Brain microvascular endothelial cell (primary cell): ENCODE data around the gene ACAD9.
"Not testable (repeated sequence)": the region's sequence is repeated elsewhere in the genome, so short reads cannot be mapped to it uniquely, and the experiment has no call there.

Experiments used
- DNase-seq: peaks from one replicate; pipeline ENCODE4 v3.0.0-alpha.2; 2020
- H3K27ac ChIP-seq: fragments of 250-450 bp; sonication (Bioruptor Pico); 2 replicates; pipeline ENCODE4 v1.5.1; 2020; ENCODE audit warnings: mild to moderate bottlenecking, moderate library complexity
- H3K27me3 ChIP-seq: fragments of 250-450 bp; sonication (Bioruptor Pico); replicated peaks from 2 replicates; pipeline ENCODE4 v1.5.1; 2020; ENCODE audit warnings: mild to moderate bottlenecking
- H3K36me3 ChIP-seq: fragments of 250-450 bp; sonication (Bioruptor Pico); replicated peaks from 2 replicates; pipeline ENCODE4 v1.5.1; 2020; ENCODE audit warnings: mild to moderate bottlenecking
- H3K4me3 ChIP-seq: 2 replicates; pipeline ENCODE4 v1.5.1; 2011; ENCODE audit warnings: low read depth, mild to moderate bottlenecking, control low read depth, low read length, moderate library complexity
- in situ Hi-C: cut with HindIII; loops from 2 replicates; pipeline ENCODE4 v1.10.0; 2017; ENCODE audit warnings: low sequenced_read_pairs, low pct_ligation_motif_present
- TF ChIP-seq, protein P1 (sequence below): IDR thresholded peaks from 2 replicates; pipeline ENCODE4 v1.5.1; 2011; ENCODE audit warnings: low read depth, mild to moderate bottlenecking, moderate library complexity, low read length, control low read depth, inconsistent platforms; ENCODE audit errors: missing control alignments

Gene ACAD9

DNA sequence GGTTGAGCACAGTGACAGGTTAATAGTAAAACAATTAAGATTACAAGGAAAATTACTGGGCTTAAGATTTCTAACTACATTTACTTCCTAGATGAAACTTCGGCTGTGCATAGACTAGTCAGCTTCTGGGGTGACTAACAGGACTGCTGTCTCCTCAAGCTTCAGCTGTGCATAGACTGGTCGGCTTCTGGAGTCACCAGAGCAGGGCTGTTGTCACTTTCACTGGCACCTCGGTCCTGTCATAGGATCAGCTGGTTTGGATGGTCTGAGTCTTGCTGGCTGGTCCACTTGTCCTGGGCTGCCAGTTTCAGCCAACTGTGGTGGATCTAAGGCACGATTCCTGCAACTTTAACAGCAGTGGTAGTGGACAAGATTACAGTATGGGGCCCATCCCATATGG is 23.9 kb upstream of the ACAD9 start:
- in situ Hi-C loops: no loop called here
- no peak for DNase-seq
- Histone ChIP-seq H3K36me3 (no peaks in the 10 kb centered on the region), H3K4me3 (no peak overlapping the region), H3K27ac (no peak overlapping the region), H3K27me3 (no peaks in the 10 kb centered on the region)
- TF ChIP-seq, protein P1, sequence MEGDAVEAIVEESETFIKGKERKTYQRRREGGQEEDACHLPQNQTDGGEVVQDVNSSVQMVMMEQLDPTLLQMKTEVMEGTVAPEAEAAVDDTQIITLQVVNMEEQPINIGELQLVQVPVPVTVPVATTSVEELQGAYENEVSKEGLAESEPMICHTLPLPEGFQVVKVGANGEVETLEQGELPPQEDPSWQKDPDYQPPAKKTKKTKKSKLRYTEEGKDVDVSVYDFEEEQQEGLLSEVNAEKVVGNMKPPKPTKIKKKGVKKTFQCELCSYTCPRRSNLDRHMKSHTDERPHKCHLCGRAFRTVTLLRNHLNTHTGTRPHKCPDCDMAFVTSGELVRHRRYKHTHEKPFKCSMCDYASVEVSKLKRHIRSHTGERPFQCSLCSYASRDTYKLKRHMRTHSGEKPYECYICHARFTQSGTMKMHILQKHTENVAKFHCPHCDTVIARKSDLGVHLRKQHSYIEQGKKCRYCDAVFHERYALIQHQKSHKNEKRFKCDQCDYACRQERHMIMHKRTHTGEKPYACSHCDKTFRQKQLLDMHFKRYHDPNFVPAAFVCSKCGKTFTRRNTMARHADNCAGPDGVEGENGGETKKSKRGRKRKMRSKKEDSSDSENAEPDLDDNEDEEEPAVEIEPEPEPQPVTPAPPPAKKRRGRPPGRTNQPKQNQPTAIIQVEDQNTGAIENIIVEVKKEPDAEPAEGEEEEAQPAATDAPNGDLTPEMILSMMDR: no peak

DNA sequence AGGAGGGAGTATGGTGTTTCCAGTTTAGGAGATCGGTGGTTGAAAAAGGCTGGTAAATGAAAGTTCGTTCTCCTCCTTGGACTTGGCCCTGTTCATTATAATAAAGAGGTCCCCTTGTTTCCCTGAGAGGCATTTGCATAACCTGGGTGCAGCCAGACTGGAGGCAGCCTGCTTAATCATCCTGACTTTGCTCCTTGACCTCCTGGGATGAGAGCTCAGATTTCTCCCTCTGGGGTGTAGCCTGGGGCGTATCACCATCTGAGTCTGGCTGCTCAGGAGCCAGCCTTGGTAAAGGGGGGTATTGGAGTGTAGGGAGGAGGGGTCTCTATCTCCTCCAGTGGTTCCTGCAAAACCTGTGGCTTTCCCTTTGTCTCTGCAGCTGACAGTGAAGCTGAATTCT is 21.3 kb upstream of the ACAD9 start:
- DNase-seq: no peak
- TF ChIP-seq, protein P1: no peak
- no peaks in the 10 kb centered on the region for H3K36me3 ChIP-seq
- no peaks in the 10 kb centered on the region for H3K27me3 ChIP-seq
- no peak overlapping the region for H3K27ac ChIP-seq
- H3K4me3 ChIP-seq: no peak overlapping the region
- in situ Hi-C loops: no loop called here

DNA sequence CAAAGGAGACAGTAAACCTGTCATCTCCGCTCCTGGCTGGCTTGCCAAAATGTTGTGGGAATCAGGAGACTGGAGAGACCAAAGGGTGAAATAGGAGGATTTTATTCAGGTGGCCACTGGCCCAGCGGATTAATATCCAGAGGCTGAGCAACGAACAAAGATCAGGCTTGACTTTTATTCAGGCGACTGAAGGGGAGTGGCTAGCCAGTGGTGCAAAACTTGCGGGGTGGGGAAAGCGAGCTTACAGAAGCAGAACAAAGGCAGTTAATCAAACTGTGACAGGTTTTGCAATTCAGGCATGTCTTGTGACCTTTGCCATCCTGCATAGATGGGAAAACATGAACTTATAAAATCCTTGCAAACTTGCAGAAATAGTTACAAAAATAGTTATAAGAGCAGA is 19.8 kb upstream of the ACAD9 start:
- TF ChIP-seq, protein P1: no peak
- no peaks in the 10 kb centered on the region for H3K27me3 ChIP-seq
- in situ Hi-C loops: no loop called here
- no peak overlapping the region for H3K27ac ChIP-seq
- no peaks in the 10 kb centered on the region for H3K36me3 ChIP-seq
- DNase-seq: no peak
- H3K4me3 ChIP-seq: no peak overlapping the region

DNA sequence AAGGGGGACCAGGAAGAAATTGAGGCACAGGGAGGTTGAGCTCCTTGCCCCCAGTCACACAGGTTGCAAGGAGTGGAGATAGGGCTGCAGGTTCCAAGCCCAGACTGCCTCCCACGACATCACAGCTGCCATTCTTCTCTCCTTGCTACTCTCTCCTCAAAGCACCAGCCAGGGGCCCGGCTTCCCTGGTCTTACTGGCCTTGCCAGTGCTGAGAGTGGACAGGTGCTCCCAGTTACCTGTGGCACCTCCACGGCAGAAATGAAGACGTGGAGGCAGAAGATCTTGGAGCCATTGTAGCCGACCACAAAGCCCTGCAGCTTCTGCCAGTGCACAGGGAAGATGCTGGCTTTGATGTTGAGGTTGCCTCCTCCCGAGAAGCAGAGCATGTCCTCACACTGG is 17.9 kb upstream of the ACAD9 start:
- H3K36me3 ChIP-seq: no peaks in the 10 kb centered on the region
- TF ChIP-seq, protein P1: no peak
- H3K27ac ChIP-seq: no peak overlapping the region
- no peak for DNase-seq
- no peak overlapping the region for H3K4me3 ChIP-seq
- in situ Hi-C loops: no loop called here
- H3K27me3 ChIP-seq: no peaks in the 10 kb centered on the region

DNA sequence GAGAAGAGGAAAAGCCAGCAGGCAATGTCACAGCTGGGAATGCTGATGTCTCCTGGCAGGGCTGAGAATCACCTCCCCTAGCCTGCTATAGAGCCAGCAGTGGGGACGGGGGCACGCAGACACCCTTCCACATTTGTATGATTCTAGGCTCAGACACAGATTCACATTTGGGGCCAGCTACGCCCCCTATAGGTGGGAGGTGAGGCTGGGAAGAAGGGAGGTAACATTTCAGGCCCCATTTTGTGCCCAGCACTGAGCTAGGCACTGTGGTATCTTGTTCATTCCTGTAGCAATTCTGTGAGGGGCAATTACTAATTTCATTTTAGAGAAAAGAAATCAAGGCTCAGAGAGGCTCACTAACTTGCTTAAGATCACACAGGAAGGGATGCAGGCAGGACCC is 15.9 kb upstream of the ACAD9 start:
- no peak overlapping the region for H3K27ac ChIP-seq
- H3K4me3 ChIP-seq: no peak overlapping the region
- H3K36me3 ChIP-seq: no peaks in the 10 kb centered on the region
- TF ChIP-seq, protein P1: peak; percentile 53
- no peaks in the 10 kb centered on the region for H3K27me3 ChIP-seq
- DNase-seq: no peak
- in situ Hi-C loops: no loop called here

DNA sequence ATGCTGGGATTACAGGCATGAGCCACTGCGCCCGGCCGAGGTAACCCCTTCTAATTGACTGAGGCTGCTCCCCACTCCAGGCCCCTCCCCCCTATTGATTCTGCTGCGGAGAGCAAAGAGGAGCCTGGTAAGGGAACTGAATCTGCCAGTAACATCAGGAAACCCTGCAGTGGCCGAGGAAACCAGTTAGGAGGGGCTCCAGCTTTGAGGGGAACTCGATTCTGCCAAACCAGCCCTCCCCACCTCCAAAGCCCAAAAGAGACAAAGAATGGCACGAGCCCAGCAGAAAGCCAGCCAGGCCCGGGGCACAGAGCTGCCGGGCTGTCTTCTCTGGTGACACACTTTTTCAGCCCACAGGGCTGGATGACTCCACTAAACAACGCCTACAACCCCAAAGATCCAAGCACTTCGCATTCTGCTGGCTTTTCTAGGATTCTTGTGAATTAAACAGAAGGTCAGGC is 15.0 kb upstream of the ACAD9 start:
- no peaks in the 10 kb centered on the region for H3K27me3 ChIP-seq
- in situ Hi-C loops: no loop called here

DNA sequence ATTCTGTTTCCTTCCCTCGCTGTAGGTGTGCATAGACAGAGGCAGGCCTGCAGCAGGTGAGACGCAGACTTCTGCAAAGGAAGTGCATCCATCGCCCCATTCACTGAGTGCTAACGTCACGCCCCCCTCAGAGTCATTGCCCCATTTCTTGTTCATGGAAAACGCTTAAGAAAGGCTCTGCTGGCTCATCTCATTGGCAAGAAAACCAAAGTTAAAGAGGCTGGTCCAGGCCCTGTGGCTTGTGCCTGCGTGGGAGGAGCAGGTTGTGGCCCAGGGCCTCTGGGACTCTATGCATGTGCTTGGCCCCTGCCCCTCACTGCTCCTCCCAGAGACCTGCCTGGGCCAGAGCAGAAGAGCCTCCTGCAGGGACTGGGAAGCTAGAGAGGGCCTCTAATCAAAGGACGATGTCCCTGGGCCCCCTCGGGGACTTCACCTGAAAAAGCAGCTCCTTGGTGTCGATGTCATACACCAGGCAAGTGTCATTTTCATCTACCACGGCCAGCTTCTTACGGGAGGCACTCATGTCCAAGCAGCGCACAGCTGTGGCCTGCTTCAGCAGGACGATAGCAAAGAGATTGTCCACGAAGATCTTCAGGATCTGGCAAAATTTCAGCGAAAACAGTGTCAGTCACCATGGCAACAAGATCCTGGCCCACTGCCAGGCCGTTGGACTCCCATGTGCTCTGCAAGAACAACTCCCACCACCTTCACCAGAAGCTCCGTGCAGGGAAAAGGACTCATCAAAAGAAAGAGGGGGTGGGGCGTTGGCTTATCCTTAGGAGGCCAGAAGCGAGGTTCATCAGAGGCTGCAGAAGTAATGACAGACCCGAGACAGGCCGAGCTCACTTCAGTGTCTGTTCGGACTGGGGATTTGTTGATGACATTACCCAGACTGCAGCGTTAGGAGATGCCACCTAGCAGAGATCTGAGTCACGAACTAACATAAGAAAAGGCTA is 14.3 kb upstream of the ACAD9 start:
- H3K27ac ChIP-seq, in situ Hi-C loops, H3K4me3 ChIP-seq, H3K27me3 ChIP-seq, H3K36me3 ChIP-seq: not testable (repeated sequence)
- peak; percentile 67 for DNase-seq

More for the DNA sequence above, 15.0 kb upstream of the ACAD9 start:
- no peak for DNase-seq
- H3K27ac ChIP-seq: no peak overlapping the region
- no peaks in the 10 kb centered on the region for H3K36me3 ChIP-seq
- TF ChIP-seq, protein P1: no peak
- no peak overlapping the region for H3K4me3 ChIP-seq
